ENCODE measurements around the gene SNX12.

- TF ChIP-seq CTCF (IDR thresholded peaks at IDR 0.05 in 2 of 3, conservative IDR thresholded peaks at IDR 0.05 in 1 of 3; ENCODE audit: borderline replicate concordance in 1 of 3, insufficient read depth in 1 of 3, low read depth in 2 of 3, low read length in 2 of 3) (no peak), REST (IDR thresholded peaks at IDR 0.05; ENCODE audit: low read depth) (no peak), EZH2 (IDR thresholded peaks at IDR 0.05) (no peak), RAD21 (IDR thresholded peaks at IDR 0.05; ENCODE audit: low read depth) (no peak), EZH2phosphoT487 (IDR thresholded peaks at IDR 0.05; ENCODE audit: borderline replicate concordance) (no peak), YY1 (IDR thresholded peaks at IDR 0.05; ENCODE audit: extremely low read depth, insufficient replicate concordance, low read depth, low read length) (no peak), SIN3A (IDR thresholded peaks at IDR 0.05; ENCODE audit: low read depth) (no peak), POLR2A (IDR thresholded peaks at IDR 0.05; ENCODE audit: borderline replicate concordance, extremely low read depth, insufficient read depth, insufficient read length) (no peak), POLR2AphosphoS5 (IDR thresholded peaks at IDR 0.05; ENCODE audit: low read depth, low read length) (no peak), FOSL1 (IDR thresholded peaks at IDR 0.05; ENCODE audit: low read depth) (no peak), CBX3 (IDR thresholded peaks at IDR 0.05; ENCODE audit: low read depth) (no peak), SP1 (IDR thresholded peaks at IDR 0.05; ENCODE audit: low read depth) (no peak)
- TF ChIP-seq, protein P1, sequence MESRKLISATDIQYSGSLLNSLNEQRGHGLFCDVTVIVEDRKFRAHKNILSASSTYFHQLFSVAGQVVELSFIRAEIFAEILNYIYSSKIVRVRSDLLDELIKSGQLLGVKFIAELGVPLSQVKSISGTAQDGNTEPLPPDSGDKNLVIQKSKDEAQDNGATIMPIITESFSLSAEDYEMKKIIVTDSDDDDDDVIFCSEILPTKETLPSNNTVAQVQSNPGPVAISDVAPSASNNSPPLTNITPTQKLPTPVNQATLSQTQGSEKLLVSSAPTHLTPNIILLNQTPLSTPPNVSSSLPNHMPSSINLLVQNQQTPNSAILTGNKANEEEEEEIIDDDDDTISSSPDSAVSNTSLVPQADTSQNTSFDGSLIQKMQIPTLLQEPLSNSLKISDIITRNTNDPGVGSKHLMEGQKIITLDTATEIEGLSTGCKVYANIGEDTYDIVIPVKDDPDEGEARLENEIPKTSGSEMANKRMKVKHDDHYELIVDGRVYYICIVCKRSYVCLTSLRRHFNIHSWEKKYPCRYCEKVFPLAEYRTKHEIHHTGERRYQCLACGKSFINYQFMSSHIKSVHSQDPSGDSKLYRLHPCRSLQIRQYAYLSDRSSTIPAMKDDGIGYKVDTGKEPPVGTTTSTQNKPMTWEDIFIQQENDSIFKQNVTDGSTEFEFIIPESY (IDR thresholded peaks at IDR 0.05; ENCODE audit: extremely low read depth, insufficient replicate concordance, low read length) = no peak
Observed at GRCh38 chrX:71096760-71097032, 28.6 kb upstream of the SNX12 start.

Data from HCT116 (cell line).